ENCODE data around the gene HLA-B. TPM values are rescaled to one million over a fixed set of nuclear protein-coding genes. Genes with fewer than 3 reads are reported as not detected.
A peak's percentile ranks its signal among the peaks of the same experiment; 100 is the strongest.

The HLA-B gene
- total RNA-seq, 1 donor from 2014 or later, result 3,667 TPM

DNA sequence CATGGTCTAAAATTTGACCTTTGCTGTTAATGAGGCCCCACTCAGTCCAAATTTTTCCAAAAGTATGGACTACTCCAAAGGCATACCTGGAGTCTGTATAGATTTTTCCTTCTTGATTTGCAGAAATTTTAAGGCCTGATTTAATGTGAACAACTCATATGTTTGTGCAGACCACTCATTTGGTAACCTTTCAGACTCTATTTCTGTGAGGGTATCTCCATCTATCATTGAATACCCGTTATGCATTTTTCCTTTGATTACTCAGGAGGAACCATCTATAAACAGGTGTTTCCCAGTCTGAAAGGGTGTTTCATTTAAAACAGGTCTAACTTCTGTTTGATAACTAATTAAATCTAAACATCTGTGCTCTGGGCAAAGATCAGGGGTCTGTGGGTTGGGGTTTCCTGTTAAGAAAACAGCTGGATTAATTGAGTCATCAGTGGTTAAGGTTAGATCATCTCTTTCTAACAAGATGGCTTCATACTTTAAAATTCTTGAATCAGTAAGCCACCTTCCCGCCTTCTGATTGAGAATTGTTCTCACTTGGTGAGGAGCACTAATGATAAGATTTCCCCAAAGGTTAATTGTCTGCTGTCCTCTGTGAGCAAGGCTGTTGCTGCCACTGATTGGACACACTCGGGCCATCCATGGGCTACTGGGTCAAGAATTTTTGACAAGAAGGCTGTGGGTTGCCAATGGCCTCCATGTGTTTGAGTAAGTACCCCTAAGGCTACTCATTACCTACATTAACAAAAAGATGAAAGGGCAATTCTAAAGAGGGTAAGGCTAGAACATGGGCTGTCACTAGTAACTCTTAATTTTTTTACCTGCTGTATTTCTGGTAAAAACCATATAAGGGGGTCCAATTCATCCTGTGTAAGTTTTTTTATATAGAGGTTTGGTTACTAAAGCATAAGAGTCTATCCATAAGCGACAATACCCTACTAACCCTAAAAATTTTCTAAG is 24.1 kb downstream of the HLA-B start:
- Mint-ChIP-seq H3K4me3 (no peak overlapping the region), H3K27me3 (peaks cover 10% of the 10 kb centered on the region), H3K9me3 (peaks cover 37% of the 10 kb centered on the region), H3K4me1 (peaks cover 8% of the 10 kb centered on the region), H3K36me3 (ENCODE audit: low read depth) (peaks cover 13% of the 10 kb centered on the region), H3K27ac (peak overlapping the region; percentile 18)
- POLR2A ChIA-PET, result interaction anchor here (0.6 kb wide), 1 partner anchor 24 kb away, joined by 3 read pairs; the partner anchor contains the start of gene HLA-B
- CTCF ChIA-PET, result no interaction called here
- DNase-seq (no peak), ATAC-seq (ENCODE audit: low read depth) (peak; percentile 40)
- TF ChIP-seq, protein P1, sequence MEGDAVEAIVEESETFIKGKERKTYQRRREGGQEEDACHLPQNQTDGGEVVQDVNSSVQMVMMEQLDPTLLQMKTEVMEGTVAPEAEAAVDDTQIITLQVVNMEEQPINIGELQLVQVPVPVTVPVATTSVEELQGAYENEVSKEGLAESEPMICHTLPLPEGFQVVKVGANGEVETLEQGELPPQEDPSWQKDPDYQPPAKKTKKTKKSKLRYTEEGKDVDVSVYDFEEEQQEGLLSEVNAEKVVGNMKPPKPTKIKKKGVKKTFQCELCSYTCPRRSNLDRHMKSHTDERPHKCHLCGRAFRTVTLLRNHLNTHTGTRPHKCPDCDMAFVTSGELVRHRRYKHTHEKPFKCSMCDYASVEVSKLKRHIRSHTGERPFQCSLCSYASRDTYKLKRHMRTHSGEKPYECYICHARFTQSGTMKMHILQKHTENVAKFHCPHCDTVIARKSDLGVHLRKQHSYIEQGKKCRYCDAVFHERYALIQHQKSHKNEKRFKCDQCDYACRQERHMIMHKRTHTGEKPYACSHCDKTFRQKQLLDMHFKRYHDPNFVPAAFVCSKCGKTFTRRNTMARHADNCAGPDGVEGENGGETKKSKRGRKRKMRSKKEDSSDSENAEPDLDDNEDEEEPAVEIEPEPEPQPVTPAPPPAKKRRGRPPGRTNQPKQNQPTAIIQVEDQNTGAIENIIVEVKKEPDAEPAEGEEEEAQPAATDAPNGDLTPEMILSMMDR (IDR thresholded peaks at IDR 0.05), result no peak
- intact Hi-C loops (cut with micrococcal nuclease), result no loop called here

DNA sequence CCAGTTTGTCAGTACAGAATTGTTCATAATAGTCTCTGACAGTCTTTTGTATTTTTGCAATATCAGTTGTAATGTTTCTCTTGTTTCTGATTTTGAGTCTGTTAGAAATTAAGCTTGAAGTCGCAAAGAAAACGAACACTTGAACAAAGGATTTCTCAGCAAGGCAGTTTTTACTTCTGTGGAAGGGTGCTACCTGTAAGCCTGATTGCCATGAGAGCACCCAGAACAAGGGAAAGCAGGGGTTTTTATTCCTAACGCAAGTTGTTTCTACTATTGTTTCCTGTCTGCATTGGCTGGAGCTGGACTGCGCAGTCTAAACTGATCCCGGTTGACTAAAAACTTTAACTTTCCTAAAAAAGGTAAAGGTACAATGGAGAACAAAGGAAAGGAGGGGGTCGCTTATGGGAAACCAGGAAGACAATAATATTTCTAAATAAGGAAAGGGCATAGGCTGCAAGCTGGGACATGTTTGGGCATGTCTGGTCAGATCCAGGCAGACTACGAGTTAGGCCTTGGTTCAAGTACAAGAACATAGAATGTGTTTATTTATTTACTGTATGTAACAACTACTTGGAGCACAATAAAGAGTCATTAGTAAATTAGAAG is 28.5 kb downstream of the HLA-B start:
- TF ChIP-seq, protein P1 (IDR thresholded peaks at IDR 0.05), result no peak
- peaks cover 16% of the 10 kb centered on the region for H3K9me3 Mint-ChIP-seq
- no peak overlapping the region for H3K4me3 Mint-ChIP-seq
- no peak overlapping the region for H3K27ac Mint-ChIP-seq
- peaks cover 5% of the 10 kb centered on the region for H3K36me3 Mint-ChIP-seq (ENCODE audit: low read depth)
- POLR2A ChIA-PET, result interaction anchor here (1.6 kb wide), 1 partner anchor 25 kb away, joined by 3 read pairs; no protein-coding TSS in a partner anchor
- intact Hi-C loops (cut with micrococcal nuclease), result no loop called here
- no peak for ATAC-seq (ENCODE audit: low read depth)
- DNase-seq, result no peak
- peaks cover 5% of the 10 kb centered on the region for H3K27me3 Mint-ChIP-seq
- CTCF ChIA-PET, result no interaction called here
- peaks cover 8% of the 10 kb centered on the region for H3K4me1 Mint-ChIP-seq

DNA sequence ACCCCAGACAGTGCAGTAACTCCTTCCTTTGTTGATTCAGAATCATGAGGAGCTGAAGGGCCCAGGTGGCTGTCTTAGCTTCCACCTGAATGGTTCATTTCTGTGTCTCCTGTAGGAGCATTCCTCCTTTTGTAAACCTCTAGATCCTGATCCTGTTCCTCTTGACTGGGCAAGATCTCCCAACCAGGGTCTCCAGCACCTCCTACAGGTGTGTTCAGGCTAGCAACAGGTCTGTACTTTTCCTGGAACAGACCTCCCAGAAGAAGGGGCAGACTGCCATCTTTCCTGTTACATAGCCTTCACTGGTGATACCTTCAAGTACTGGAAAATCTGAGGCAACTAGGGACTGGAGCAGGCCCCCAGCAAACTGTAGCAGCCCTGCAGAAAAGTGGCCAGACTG is 35.2 kb downstream of the HLA-B start:
- Mint-ChIP-seq H3K9me3 (no peaks in the 10 kb centered on the region), H3K4me3 (no peak overlapping the region), H3K27me3 (peaks cover 34% of the 10 kb centered on the region), H3K36me3 (ENCODE audit: low read depth) (no peaks in the 10 kb centered on the region), H3K4me1 (no peaks in the 10 kb centered on the region), H3K27ac (no peak overlapping the region)
- DNase-seq (no peak), ATAC-seq (ENCODE audit: low read depth) (no peak)
- intact Hi-C loops (cut with micrococcal nuclease), result loop anchor here (1.0 kb wide), 1 partner anchor 12 kb away; no protein-coding TSS in a partner anchor
- ChIA-PET POLR2A (no interaction called here), CTCF (no interaction called here)
- TF ChIP-seq, protein P1 (IDR thresholded peaks at IDR 0.05), result no peak

DNA sequence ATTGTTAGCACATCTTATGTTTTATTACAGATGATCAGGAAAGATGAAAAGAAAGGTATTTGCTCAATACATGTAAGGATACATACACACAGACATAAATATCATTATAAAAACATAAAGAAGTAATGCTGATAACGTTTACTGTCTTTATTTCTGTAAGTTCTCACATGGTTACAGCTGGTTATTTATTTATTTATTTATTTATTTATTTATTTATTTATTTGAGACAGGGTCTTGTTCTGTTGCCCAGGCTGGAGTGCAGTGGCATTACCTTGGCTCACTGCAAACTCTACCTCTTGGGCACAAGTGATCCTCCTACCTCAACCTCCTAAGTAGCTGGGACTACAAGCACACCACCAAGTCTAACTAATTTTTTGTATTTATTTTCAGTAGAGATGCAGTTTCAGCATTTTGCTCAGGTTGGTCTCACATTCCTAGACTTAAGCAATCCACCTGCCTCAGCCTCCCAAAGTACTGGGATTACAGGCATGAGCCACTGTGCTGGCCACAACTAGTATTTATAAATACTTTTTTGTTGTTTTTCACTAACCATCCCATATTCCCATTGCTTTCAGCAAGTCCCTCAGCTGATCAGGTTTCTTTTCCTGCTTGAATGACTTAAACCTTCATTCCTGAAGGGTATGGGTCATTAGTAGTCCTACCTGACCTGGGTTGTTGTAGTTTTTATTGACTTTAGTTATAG is 35.8 kb downstream of the HLA-B start:
- H3K27me3 Mint-ChIP-seq, result peaks cover 34% of the 10 kb centered on the region
- intact Hi-C loops (cut with micrococcal nuclease), result loop anchor here (1.0 kb wide), 1 partner anchor 11 kb away; no protein-coding TSS in a partner anchor
- POLR2A ChIA-PET, result no interaction called here
- ATAC-seq (ENCODE audit: low read depth) (no peak), DNase-seq (no peak)
- CTCF ChIA-PET, result no interaction called here
- H3K36me3 Mint-ChIP-seq (ENCODE audit: low read depth), result no peaks in the 10 kb centered on the region
- TF ChIP-seq, protein P1 (IDR thresholded peaks at IDR 0.05), result no peak
- no peaks in the 10 kb centered on the region for H3K9me3 Mint-ChIP-seq
- H3K4me1 Mint-ChIP-seq, result no peaks in the 10 kb centered on the region
- no peak overlapping the region for H3K27ac Mint-ChIP-seq
- no peak overlapping the region for H3K4me3 Mint-ChIP-seq
